HG03095 (cell line): ENCODE data around the gene POP7.
"Not testable (repeated sequence)": the region's sequence is repeated elsewhere in the genome, so short reads cannot be mapped to it uniquely, and the experiment has no call there.

Source experiments
- ATAC-seq: cut with Tn5 transposase; IDR thresholded peaks from one replicate; pipeline ENCODE4 v1.9.1; 2021; ENCODE audit warnings: moderate library complexity; ENCODE audit not compliant: unreplicated experiment

POP7 gene

DNA sequence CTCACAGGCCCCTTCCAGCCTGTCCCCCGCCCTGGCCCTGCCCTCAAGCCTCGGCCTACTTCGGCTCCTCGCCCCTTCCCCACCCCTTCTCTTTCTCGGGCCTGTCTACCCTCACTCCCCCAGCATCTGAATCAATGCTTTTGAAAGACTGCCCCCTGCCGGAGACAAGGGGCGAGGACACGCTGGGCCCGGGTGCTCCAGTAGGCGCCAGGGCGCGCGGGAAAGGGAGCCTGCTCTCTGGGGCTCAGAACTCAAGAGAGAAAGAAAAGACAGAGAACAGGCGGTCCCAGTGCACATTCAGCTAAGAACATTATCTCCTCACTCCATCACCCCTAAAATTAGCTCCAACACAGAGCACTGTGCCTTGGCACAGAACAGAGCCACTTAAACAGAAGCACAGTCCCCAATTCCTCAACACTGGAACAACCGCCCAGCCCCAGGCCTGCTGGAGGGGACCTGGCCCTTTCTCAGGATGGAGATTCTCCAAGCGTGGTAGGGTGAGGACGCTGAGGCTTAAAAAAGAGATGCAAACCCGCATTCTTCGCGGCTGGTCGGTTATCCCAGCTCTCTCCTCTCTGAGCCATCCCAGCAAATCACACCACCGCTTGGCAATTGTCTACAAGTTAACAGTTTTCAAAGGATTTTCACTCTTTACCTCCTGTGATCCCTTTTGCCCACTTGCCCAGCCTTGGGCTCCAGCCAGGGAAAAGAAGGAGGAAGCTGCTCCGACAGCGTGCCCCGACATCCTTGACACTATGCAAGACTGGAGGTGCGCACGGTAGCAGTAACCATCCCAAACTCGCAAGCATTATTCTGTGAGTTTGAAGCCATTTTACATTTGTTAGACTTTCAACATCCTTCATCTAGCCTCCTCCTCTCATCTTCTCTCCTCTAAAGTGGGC is 14.0 kb upstream of the POP7 start:
- no peak for ATAC-seq

DNA sequence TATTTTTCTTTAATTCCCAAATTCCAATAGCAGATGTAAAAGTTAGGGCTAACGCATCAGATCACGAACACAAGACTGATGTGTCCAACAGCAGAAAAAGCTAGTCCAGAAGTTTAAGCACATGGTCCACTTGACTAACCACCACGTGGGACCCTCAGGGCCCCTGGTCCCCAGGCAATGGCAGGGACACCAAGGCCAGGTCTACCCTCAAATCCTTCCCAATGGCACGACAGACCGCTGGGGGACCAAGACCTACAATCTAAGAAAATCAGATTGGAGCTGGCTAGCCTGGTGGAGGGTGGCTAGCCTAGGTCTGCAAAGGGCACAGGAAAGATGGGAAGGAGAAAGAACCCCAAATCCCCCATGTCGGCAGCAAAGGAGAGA is 13.4 kb upstream of the POP7 start:
- ATAC-seq, result no peak

DNA sequence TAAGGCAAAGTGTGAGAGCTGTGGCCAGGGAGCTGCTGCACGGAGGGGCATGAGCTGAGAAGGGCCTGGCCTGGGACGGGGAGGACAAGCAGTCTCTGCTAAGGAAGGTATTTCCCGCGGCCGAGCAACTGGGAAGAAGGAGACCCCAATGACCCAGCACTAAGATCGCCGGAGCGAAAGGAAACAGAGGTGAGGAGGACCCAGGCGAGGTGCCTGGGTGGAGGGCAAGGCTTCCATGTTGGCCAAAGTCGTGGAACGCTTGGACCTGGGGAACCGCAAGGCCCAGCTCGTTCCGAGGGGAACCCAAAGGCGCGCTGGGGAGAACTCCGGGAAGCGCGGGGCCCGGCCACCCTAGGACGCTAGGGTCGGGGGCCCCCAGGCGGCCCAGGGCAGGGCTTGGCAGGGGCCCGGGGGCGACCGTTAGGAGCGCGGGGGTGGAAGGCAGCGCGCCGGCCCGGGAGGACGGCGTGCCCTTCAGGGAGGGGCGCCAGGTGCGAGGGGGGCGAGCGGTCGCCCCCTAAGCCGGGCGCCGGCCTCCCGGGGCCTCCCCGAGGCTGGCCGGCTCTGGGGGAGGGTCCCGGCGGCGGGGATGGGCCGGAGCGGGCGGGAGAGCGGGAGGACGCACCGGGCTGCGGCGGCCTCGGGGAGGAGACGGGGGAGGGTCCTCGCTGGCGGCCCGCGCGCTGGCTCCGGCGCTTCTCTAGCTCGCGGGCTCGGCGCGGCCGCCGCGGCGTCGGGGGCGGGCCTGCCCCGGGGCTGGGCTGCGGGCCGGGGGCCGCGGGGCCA is 12.4 kb upstream of the POP7 start:
- ATAC-seq, result peak; percentile 21

- ATAC-seq, result peak; percentile 34
These were observed 11.7 kb upstream of the POP7 start, which contains the start of gene GIGYF1 for GRCh38 chr7:100694098-100694745. Gene GIGYF1 (minus strand): TSS chr7:100694250. CDS start chr7:100688238, 6,012 bp downstream.

DNA sequence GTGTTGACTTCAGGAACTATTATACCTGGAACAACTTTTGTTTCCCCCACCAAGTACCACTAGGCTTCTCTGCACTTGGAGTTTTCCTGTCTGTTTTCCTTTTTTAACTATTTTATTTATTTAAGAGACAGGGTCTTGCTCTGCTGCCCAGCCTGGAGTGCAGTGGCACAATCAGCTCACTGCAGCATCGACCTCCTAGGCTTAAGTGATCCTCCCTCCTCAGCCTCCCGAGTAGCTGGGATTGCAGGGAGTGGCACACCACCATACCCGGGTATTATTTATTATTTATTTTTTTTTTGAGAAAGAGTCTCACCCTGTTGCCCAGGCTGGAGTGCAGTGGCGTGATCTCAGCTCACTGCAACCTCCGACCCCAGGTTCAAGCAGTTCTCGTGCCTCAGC is 9.8 kb upstream of the POP7 start:
- no peak for ATAC-seq

DNA sequence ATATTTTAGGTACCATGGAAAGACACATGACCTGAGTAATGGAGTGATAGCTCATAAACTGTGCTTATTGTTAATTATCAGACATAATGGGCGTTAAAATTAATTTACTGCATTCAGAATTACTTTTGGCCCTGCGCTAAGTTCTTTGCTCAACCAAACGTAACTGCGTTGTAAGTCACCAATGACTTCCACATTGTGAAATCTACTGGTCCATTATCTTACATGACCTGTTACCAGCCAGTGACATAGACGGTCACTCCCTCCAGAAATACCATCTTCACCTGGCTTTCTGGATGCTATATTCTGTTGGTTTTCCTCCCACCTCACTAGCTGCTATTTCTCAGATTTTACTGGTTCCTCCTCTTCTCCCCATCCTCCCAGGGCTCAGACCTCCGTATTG is 6.9 kb upstream of the POP7 start:
- no peak for ATAC-seq

GRCh38 chr7:100701089-100701488 is 4.8 kb upstream of the POP7 start:
- ATAC-seq, result not testable (repeated sequence)

DNA sequence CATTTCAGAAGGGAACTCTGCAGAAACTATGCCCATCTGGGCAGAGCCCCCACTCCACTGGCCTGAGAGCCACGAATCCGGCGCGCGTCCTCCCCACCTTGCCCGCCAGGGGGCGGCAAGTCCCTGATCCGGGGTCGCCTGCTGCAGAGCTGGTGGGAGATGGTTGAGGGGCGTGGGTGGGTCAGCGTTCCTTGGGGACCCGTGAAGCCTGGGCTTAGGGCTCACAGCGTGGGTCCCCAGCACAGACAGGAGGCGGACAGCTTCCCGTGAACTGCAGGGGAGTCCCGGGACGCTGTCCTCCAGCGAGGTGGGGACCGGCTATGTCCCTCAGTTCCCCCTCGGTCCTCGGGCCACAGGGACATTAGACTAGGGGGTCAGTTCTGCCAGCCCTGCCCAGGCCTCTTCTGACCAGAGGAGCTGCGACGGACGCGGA is 585 bp upstream of the POP7 start:
- peak; percentile 55 for ATAC-seq

DNA sequence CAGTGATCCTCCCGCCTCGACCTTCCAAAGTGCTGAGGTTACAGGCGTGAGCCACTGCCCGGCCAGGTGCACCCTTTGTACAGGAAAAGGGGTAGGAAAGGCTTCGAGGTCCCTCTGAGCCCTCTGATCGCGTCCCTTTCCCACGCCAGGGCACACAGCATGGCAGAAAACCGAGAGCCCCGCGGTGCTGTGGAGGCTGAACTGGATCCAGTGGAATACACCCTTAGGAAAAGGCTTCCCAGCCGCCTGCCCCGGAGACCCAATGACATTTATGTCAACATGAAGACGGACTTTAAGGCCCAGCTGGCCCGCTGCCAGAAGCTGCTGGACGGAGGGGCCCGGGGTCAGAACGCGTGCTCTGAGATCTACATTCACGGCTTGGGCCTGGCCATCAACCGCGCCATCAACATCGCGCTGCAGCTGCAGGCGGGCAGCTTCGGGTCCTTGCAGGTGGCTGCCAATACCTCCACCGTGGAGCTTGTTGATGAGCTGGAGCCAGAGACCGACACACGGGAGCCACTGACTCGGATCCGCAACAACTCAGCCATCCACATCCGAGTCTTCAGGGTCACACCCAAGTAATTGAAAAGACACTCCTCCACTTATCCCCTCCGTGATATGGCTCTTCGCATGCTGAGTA is 871 bp downstream of the POP7 start:
- ATAC-seq, result no peak

GRCh38 chr7:100708395-100708794 is 2.5 kb downstream of the POP7 start:
- no peak for ATAC-seq

DNA sequence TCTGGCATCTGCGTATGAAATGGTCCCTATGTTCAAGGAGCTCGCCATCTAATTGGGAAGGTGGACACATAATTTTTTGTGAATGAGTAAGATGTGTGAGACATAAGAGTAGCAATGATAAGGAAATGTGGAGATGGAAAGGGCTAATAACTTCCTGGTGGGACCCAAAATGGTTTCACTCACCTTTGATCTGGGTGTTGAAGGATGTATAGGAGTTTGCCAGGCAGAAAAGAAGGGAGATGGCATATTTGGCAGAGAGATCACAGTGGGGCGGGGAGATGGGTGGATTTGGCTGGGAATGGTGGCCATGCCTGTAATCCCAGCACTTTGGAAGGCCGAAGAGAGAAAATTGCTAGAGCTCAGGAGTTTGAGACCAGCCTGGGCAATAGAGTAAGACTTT is 4.5 kb downstream of the POP7 start:
- ATAC-seq, result no peak

- ATAC-seq, result no peak
These were observed 5.4 kb downstream of the POP7 start for GRCh38 chr7:100711369-100711768.

- no peak for ATAC-seq
These were observed 8.8 kb downstream of the POP7 start for GRCh38 chr7:100714725-100715124.

GRCh38 chr7:100717073-100717472 is 11.2 kb downstream of the POP7 start:
- not testable (repeated sequence) for ATAC-seq

- ATAC-seq, result no peak
These were observed 13.8 kb downstream of the POP7 start for GRCh38 chr7:100719523-100720278.

GRCh38 chr7:100720279-100720670 is 14.4 kb downstream of the POP7 start, which contains the start of gene EPO:
Gene EPO (plus strand): TSS chr7:100720468. CDS start chr7:100720981, 513 bp downstream.
- no peak for ATAC-seq

DNA sequence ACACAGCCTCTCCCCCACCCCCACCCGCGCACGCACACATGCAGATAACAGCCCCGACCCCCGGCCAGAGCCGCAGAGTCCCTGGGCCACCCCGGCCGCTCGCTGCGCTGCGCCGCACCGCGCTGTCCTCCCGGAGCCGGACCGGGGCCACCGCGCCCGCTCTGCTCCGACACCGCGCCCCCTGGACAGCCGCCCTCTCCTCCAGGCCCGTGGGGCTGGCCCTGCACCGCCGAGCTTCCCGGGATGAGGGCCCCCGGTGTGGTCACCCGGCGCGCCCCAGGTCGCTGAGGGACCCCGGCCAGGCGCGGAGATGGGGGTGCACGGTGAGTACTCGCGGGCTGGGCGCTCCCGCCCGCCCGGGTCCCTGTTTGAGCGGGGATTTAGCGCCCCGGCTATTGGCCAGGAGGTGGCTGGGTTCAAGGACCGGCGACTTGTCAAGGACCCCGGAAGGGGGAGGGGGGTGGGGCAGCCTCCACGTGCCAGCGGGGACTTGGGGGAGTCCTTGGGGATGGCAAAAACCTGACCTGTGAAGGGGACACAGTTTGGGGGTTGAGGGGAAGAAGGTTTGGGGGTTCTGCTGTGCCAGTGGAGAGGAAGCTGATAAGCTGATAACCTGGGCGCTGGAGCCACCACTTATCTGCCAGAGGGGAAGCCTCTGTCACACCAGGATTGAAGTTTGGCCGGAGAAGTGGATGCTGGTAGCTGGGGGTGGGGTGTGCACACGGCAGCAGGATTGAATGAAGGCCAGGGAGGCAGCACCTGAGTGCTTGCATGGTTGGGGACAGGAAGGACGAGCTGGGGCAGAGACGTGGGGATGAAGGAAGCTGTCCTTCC is 15.0 kb downstream of the POP7 start:
- ATAC-seq, result no peak

- ATAC-seq, result no peak
These were observed 15.5 kb downstream of the POP7 start for GRCh38 chr7:100721505-100721812.

GRCh38 chr7:100722480-100723212 is 16.7 kb downstream of the POP7 start:
- ATAC-seq, result no peak
